SHP77 (cell line): ENCODE measurements around the gene UBE2E3.
"Not testable (repeated sequence)": the region's sequence is repeated elsewhere in the genome, so short reads cannot be mapped to it uniquely, and the experiment has no call there.

Experiments
- DNase-seq, 2 experiments: peaks; one replicate each; lab custom pipeline; 2025; lab: John Stamatoyannopoulos, UW

Gene UBE2E3

DNA sequence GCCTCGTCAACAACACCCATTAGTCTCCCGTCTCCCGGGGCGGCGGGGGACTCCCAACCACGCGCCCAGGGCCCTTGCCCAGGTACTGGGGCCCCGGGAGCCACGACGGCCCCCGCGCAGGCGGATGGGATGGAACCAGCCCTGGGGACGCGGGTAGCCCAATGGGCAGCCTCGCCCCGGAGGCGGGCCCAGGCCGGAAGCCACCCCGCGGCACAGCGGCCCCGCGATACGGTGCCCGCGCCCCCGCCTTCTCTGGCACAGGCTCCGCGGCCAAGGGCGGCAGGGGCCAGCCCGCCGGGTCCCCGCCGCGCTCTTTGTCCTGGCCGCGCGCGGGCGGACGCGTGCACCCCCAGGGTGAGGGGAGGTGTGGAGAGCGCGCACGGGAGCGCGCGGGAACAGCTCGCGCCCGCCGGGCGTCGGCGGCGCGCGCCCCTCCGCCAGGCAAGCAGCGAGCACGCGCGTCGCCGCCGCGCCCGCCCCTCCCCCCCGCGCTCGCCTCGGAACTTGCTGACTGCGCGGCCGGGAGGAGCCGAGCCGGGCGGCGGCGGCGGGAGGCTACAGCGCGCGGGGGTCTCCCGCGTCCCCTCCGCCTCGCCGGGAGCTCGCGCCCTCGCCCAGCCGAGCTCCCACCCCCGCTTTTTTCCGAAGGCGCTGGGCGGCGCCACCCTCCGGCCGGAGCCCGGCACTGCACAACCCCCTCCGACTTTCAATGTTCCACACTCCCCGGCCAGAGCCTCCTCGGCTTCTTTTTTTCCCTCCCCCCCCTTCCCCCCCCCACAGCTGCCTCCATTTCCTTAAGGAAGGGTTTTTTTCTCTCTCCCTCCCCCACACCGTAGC, at the start of gene UBE2E3:
Gene UBE2E3 (plus strand): TSS at position 500 of the 837 bp plus-strand sequence. CDS start 1,438 bp downstream, outside the sequence.
- DNase-seq, result peak; percentile 80 to 90

DNA sequence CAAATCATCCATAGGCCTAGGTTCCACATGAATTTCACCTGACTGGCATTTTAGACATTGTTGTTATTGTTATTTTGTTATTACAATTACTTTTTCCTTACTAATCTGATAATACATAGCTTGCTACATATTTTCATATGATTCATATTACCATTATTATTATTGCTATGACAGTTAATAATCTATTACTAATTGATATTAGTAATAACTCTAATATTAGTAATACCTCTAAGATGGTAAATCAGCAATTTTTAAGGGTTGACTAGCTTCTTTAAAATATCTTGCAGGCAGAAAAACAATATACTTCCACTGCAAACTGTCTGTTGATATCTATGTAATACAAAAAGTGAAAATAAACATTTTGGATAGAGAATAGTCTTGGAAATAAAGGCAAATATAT, 48.6 kb upstream of the UBE2E3 start:
- DNase-seq, result no peak

DNA sequence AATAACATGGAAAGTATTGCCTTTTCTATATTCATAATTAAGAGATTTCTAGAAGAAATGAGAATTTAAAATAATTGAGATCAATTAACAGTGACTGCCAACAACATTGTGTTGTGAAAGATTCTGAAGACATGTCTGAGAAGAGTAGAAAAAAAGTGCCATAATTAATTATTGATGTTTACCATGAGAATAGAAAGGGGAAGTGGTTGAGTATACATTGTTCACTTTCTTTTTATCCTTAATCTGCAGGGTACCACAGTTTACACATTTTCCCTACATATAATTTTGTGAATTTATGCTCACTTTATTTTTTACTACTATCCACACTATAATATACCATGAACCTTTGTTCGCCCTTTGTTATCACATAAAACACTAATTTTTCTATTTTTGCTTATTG, 47.1 kb upstream of the UBE2E3 start:
- DNase-seq, result no peak

DNA sequence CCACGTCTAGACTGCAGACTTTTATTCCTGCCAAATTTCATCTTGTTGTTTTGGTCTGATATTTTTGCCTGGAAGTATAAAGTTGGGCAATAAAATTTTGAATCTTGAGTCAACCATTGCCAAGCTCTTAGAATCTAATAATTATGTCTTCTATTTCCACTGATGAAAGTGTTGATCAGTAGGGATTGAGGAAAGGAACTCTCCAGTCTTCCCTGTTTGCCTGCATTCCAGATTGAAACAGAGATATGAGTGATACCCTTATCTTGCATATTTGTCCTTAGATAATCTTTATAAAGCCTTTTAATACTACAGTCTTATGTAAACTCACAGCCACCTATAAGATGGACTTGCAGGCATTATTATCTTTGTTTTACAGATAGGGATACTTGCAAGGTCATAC, 45.5 kb upstream of the UBE2E3 start:
- no peak for DNase-seq

DNA sequence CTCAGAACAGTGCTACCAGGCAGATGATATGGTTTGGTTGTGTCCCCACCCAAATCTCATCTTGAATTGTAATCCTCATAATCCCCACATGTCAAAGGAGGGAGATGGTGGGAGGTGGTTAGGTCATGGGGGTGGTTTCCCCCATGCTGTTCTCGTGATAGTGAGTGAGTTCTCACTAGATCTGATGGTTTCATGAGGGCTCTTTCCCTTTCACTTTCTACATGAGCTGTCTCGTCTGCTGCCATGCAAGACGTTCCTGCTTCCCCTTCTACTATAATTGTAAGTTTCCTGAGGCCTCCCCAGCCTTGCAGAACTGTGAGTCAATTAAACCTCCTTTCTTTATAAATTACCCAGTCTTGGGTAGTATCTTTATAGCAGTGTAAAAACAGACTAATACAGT, 42.9 kb upstream of the UBE2E3 start:
- not testable (repeated sequence) for DNase-seq

DNA sequence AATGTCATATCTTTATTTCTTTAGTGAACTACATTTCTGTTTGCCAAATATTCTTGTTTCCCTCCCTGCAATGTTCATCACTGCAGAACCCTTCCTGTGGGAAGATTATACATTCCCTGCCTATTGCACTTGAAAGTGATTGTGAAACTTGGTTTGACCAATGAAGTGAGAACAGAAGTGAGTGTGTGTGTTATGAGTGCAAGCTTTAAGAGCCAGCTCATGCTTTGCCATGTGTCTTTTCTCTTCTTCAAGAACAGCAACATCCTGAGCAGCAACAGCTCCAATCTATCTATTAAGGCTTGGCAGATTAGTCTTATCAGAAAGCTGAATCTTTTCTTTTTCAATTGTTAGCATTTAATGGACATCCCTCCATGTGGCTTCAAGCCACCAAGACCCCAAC, 42.0 kb upstream of the UBE2E3 start:
- DNase-seq, result no peak

DNA sequence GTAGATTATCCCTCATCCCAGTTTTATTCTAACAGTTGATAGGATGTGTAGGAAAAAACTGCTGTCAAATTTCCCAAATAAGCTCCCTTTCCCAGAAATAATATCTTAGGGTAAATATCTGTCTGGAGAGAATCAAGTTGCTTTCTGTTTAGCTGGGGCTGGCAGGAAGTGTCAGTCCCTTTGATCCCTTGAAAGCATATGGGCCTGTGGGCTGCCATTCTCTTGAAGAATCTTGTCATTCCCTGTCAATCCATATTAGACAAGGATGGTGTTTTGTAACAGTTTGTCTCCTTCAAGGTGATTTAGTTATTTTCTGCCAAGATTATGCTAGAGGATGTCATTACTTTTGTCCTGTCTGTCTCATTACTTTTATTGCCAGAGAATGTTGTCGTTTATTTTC, 37.1 kb upstream of the UBE2E3 start:
- no peak for DNase-seq

DNA sequence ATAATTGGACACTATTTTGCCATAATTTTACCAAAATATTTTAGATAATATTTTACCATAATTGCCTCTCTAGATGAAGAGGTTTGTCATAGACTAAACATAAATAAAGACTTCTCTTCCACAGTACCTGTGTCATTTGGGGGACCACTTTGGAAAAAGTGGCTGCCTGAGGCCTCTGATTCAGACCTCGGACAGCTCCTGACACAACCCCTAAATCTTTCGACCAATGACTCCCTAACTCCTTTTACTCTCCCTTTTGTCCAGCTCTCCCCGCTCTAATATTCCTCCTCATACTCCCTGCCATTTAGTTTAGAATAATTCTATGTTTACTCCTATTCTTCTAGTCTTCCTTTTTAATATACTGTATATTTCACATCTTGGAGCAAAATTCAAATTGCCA, 36.0 kb upstream of the UBE2E3 start:
- no peak for DNase-seq

DNA sequence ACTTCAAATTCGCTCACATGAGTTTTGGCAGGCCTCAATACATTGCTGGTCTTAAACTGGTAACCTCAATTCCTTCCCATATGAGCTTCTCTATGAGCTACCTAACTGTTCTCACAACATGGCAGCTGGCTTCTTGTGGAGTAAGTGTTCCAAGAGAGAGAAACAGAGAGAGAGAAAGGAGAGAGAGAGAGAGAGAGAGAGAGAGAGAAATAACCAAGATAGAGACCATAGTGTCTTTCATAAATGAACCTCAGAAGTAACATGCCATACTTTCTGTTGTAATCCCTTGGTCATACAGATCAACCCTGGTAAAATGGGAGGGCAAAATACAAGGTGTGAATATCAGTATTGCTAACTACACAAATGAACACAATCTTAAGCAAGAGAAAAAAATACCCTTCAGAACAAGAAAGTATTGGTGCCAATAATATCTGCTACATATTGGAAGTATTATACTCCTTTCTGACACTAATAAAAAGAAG, 33.2 kb upstream of the UBE2E3 start:
- no peak for DNase-seq

DNA sequence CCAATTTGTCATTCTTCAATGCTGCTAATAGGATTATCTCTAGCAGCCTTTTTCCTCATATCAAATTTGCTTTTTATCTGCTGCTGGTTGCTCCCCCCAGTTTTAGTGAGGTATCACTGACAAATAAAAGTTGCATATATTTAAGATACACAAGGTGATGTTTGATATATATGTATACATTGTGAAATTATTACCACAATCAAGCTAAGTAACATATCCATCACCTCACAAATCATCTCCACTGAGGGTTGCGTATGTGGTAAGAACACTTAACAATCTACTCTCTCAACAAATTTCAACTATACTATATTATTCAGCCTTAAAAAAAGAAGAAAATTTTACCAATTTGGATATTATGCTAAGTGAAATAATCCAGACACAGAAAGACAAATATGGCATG, 30.5 kb upstream of the UBE2E3 start:
- DNase-seq, result no peak

DNA sequence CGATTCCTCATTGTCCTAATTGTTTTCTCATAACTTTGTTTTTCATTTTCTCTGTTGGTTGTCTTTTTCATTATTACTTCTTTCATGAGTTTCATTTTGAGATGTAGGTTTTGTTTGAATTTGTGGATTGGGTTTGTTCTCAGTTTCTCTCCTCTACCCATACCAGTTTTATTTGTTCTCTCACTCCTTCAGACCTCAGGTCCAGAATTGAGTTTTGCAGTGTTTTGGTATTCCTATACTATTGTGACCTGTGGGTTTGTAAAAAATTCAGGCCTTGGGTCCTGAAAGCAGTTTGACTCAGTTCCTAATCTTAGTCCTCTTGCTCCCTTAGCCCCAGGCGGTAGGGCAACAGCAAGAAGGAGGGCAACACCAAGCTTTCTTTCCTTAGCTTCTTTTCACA, 28.3 kb upstream of the UBE2E3 start:
- no peak for DNase-seq

DNA sequence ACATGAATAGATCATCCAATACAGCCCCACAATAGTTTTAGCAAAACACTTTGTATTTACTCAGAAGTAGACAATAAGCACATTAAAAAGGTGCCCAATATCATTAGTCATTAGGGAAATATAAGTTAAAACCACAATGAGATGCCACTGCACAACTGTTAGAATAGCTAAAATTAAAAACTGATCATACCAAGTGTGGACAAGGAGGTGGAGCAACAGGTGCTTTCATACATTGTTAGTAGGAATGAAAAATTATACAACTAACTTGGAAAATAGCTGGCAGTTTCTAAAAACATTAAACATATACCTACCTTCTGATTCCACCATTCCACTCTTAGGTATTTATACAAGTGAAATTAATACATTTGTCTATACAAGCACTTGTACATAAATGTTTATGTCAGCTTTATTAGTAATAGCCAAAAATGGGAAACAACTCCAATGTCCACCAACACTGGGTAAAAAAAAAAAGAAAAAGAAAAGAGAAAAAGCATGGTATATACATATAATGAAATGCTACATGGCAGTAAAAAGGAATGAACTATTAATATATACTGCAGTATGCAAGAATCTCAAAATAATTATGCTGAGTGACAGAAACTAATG, 27.6 kb upstream of the UBE2E3 start:
- DNase-seq, result no peak

DNA sequence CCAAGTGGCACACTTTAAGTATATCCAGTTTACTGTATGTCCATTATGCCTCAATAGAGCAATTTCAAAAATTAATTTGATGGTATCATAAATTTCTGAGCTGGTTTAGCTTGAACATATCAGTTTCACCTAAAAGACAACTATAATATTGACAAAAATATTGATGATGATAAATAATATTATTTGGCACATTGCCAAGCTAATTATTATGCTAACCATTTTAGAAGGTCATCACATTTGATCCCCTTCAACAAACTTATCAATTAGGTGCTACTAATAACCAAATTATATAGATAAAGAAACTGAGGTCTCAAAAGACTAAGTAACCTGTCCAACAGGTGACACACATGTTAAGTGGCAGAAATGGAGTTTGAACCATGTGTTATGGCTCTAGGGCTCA, 26.9 kb upstream of the UBE2E3 start:
- DNase-seq, result no peak

DNA sequence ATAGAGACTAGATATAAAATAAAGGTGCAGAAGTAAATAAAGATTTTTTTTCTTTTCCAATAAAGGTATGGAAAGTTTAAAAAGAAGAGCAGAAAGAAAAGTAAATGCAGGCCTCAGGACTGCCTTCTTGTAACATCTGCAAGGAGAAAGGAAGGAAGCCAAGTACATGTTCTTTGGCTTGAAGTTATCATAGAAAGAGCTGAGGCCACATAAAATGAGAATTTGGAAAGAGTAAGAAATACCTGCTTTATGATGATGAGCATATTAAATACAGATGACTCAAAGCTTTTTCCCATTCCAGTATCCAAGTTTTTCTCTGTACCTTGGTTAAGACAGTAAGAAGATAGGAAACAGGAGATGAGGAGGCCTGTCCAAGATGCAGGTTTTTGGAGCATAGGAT, 25.3 kb upstream of the UBE2E3 start:
- no peak for DNase-seq

DNA sequence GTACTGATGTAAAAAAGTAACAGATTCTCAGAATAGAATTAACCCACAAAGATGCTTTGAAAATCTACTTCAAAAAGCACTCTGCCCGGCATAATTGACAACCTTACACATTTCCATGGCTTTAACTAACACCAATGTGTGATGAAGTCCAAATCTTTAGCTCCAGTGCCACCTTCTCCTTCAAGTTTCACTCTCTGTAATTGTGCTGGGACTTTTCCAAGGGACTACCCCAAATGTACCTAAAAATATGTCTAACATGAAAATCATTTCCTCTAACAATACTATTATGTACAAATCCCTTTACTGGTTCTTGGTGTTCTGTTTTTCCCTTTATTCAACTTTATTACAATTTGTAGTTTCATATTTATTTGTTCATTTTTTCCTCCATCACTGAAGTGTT, 20.6 kb upstream of the UBE2E3 start:
- DNase-seq, result no peak

DNA sequence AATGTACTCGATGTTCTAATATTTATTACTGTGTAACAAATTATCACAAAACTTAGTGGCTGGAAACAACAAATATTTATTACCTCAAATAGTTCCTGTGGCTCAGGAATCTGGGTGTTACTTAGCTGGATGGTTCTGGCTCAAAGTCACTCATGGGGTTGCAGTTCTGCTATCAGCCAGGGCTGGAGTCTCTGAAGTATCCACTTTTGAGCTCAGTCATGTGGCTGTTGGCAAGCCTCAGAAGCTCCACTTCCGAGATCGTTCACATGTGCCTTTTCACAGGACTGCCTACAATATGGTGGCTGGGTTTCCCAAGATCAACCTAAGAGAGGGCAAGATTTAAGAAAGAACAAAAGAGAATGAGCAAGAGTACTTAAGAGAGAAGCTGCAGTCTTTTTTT, 19.4 kb upstream of the UBE2E3 start:
- no peak for DNase-seq

DNA sequence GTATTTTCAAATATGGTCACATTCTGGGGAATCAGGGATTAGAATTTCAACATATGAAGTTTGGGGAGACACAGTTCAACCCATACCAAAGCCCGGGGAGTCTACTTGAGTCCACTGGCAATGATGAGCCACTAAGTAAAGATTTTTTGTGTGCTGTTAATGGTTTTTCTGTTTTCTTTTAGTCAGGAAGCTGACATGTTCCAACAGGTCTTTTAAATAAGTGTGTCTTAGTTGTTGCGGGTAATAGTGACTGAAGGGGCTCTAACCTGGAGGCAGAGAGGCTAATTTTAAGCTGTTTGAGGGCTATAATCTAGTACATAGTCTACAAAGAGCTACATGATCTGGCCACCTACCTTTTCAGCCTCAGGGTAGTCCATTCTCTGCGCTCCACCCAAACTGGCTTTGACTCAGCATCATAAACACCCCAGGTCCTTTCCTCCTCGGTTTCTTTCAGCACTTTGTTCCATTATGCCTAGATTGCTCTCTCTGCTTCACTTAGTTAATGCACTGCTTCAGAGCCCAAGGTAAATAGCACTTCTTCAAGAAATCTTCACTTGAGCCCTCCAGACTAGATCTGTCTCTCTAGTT, 17.6 kb upstream of the UBE2E3 start:
- no peak for DNase-seq

DNA sequence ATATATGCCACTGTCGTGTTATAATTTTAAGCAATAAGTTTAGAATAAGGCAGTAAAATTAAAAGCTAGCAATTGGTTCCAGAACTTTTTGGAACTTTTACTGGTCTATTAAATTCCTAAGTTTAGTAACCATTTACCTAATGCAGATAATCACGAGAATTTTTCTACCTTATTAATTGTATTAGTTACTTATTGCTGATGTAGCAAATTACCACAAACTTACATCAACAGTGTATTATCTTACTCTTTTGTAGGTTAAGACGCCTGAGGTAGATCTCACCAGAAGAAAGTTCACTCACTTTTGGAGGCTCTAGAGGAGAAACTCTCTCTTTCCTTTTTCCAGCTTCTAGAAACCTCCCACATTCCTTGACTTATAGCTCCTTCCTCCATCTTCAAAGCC, 14.0 kb upstream of the UBE2E3 start:
- no peak for DNase-seq

DNA sequence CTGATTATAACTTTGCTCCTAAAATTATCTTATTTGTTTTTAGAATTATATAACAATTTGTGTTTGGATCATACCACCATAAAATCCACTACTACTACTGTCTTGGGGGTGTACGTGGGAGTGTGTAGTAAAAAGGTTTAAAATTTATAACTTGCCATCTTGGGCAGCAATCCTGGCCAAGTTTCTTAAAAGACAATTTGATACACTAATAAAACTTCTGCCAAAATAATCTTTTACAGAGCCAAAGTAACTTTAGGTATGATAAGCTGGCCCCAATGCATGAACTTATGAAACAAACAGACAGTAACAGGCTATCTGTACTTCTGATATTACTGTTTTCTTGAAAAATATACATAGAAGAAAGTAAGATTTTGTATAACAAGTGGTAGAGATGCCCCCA, 11.3 kb upstream of the UBE2E3 start:
- DNase-seq, result no peak

DNA sequence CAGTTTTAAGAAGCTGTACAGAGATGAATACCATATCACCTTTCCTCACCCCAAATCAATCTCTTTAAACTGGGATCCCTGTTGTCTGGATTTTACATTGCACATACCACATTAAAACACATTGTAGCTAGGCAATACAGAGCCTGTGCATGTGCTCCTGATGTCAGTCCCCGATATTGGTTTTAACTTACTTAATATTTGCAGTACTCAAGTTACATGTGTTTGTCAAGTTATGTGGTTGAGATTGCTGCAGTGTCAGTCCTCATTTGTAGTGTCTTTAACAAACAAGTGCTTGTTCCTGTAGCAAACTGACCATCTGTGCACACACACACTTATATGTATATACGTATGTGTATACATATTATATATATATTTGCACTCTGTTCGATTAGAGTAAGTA, 10.4 kb upstream of the UBE2E3 start:
- peak; percentile 47 to 54 for DNase-seq

DNA sequence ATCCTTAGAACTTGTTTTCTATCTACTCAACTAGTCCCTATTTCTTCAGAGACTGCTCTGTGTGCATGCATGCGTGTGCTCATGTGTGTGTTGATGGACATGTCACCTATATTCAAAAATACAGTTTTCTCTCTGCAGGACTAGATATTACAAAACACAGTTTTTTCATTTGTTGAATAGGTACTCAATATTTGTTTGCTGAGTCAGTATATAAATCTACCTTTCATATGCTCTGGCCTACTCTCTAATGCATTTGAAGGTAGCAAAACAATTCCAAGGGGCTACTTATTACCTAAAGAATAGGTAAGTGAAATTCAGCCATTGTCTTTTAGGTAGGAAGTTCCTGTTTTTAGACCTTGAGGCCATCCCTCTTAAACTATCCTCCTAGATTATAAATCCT, 8.6 kb upstream of the UBE2E3 start:
- DNase-seq, result no peak

DNA sequence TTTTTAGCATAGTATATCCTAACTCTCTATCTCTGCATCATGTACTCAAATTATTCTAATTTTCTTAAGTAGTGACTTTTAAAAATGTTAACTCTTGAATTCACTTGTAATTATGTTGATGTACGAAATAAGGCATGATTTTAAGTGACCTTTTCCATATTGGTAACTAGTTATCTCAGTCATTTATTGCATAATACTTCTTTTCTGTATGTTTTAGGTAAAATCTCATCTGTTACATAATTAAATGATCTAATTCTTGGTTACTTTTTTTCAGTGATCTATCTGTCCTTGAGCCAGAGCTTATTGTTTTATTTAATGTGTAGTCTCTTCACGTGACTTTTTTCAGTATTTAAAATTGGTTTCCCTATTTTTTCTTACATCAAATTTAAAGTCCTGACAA, 4.8 kb upstream of the UBE2E3 start:
- no peak for DNase-seq
